GM23338 (cell line): ENCODE measurements around the gene PCBP2. TPM values are rescaled to one million over a fixed set of nuclear protein-coding genes. Genes with fewer than 3 reads are reported as not detected.

ENCODE experiments used
- ATAC-seq: fragments of 200-7000 bp; cut with Tn5 transposase; 3 replicates; pipeline ENCODE4 v1.9.1; 2020
- DNase-seq: peaks from one replicate; pipeline ENCODE4 v3.0.0-alpha.2; 2015; ENCODE audit warnings: low spot score
- H2AFZ ChIP-seq: fragments of 200-600 bp; sonication (generic); 2 replicates; pipeline ENCODE4 v1.8.0; 2016; ENCODE audit warnings: antibody characterized with exemption, mild to moderate bottlenecking, moderate library complexity
- H3F3A ChIP-seq: fragments of 200-600 bp; sonication (generic); replicated peaks from 2 replicates; pipeline ENCODE4 v1.8.0; 2017; ENCODE audit warnings: antibody characterized with exemption, mixed run types, low read depth
- H3K27ac ChIP-seq: fragments of 200-600 bp; sonication (generic); 2 replicates; pipeline ENCODE4 v1.6.1; 2016; ENCODE audit warnings: low read depth
- H3K27me3 ChIP-seq: fragments of 200-600 bp; sonication (generic); 2 replicates; pipeline ENCODE4 v1.8.0; 2016; ENCODE audit warnings: mild to moderate bottlenecking, mixed run types, moderate library complexity; ENCODE audit not compliant: insufficient read depth
- H3K36me3 ChIP-seq: fragments of 200-600 bp; sonication (generic); 2 replicates; pipeline ENCODE4 v1.8.0; 2016; ENCODE audit warnings: mild to moderate bottlenecking; ENCODE audit not compliant: insufficient read depth
- H3K4me1 ChIP-seq: fragments of 200-600 bp; sonication (generic); 2 replicates; pipeline ENCODE4 v1.8.0; 2016; ENCODE audit warnings: mild to moderate bottlenecking, moderate library complexity; ENCODE audit not compliant: insufficient read depth
- H3K4me2 ChIP-seq: fragments of 200-600 bp; sonication (generic); 2 replicates; pipeline ENCODE4 v1.7.1; 2017; ENCODE audit warnings: mixed run types
- H3K4me3 ChIP-seq: fragments of 200-600 bp; sonication (generic); 2 replicates; pipeline ENCODE4 v1.6.1; 2016; ENCODE audit warnings: mixed run types
- H3K79me2 ChIP-seq: fragments of 200-600 bp; sonication (generic); replicated peaks from 2 replicates; pipeline ENCODE4 v1.8.0; 2017; ENCODE audit warnings: mild to moderate bottlenecking; ENCODE audit not compliant: insufficient read depth
- H3K9me2 ChIP-seq: fragments of 200-600 bp; sonication (generic); 2 replicates; pipeline ENCODE4 v1.8.0; 2017; ENCODE audit not compliant: insufficient read depth
- H4K20me1 ChIP-seq: fragments of 200-600 bp; sonication (generic); replicated peaks from 2 replicates; pipeline ENCODE4 v1.8.0; 2017; ENCODE audit warnings: mild to moderate bottlenecking; ENCODE audit not compliant: insufficient read depth
- H3K27ac Mint-ChIP-seq: 2 replicates; pipeline ENCODE4 v1.8.0; 2020; ENCODE audit warnings: inconsistent platforms, mild to moderate bottlenecking, moderate library complexity, mixed read lengths
- H3K27me3 Mint-ChIP-seq: 3 replicates; pipeline ENCODE4 v1.8.0; 2022; ENCODE audit warnings: low read depth, mild to moderate bottlenecking, moderate library complexity, mixed read lengths, inconsistent platforms; ENCODE audit not compliant: insufficient read depth, poor library complexity
- H3K36me3 Mint-ChIP-seq: 3 replicates; pipeline ENCODE4 v1.8.0; 2021; ENCODE audit warnings: low read depth, mild to moderate bottlenecking, inconsistent platforms, moderate library complexity, mixed read lengths
- H3K4me1 Mint-ChIP-seq: 3 replicates; pipeline ENCODE4 v1.8.0; 2020; ENCODE audit warnings: mild to moderate bottlenecking, inconsistent platforms, mixed read lengths
- H3K4me3 Mint-ChIP-seq: 3 replicates; pipeline ENCODE4 v1.8.0; 2021; ENCODE audit warnings: moderate library complexity, mild to moderate bottlenecking, inconsistent platforms, mixed read lengths
- H3K9me3 Mint-ChIP-seq: 3 replicates; pipeline ENCODE4 v1.8.0; 2020; ENCODE audit warnings: moderate library complexity, mild to moderate bottlenecking, inconsistent platforms, mixed read lengths
- CREB1 ChIP-seq: fragments of 250-450 bp; sonication (Bioruptor Pico); IDR thresholded peaks from 2 replicates; pipeline ENCODE4 v1.5.0; 2020; ENCODE audit warnings: low read depth, mild to moderate bottlenecking, moderate library complexity
- EZH2 ChIP-seq: fragments of 200-600 bp; sonication (generic); IDR thresholded peaks from one replicate; pipeline ENCODE4 v1.8.0; 2017; ENCODE audit warnings: antibody characterized with exemption, mild to moderate bottlenecking, low read depth; ENCODE audit not compliant: unreplicated experiment
- EZH2phosphoT487 ChIP-seq: fragments of 200-600 bp; sonication (generic); IDR thresholded peaks from one replicate; pipeline ENCODE4 v1.8.1; 2018; ENCODE audit warnings: antibody characterized with exemption; ENCODE audit not compliant: unreplicated experiment
- JUNB ChIP-seq: IDR thresholded peaks from one replicate; pipeline ENCODE4 v1.6.1; 2016; ENCODE audit warnings: antibody characterized with exemption; ENCODE audit not compliant: unreplicated experiment
- NANOG ChIP-seq: IDR thresholded peaks from 2 replicates; pipeline ENCODE4 v1.6.1; 2016; ENCODE audit warnings: antibody characterized with exemption, borderline replicate concordance
- POLR2AphosphoS5 ChIP-seq: IDR thresholded peaks from 2 replicates; pipeline ENCODE4 v1.6.1; 2016; ENCODE audit warnings: antibody characterized with exemption, low read depth
- STAT1 ChIP-seq: IDR thresholded peaks from one replicate; pipeline ENCODE4 v1.6.1; 2016; ENCODE audit warnings: antibody characterized with exemption; ENCODE audit not compliant: unreplicated experiment
- ZNF114 ChIP-seq: fragments of 250-450 bp; sonication (Bioruptor Pico); IDR thresholded peaks from 2 replicates; pipeline ENCODE4 v1.5.0; 2020; ENCODE audit warnings: mild to moderate bottlenecking, moderate library complexity
- ZNF331 ChIP-seq: fragments of 250-450 bp; sonication (Bioruptor Pico); IDR thresholded peaks from 2 replicates; pipeline ENCODE4 v1.5.0; 2020; ENCODE audit warnings: low read depth, mild to moderate bottlenecking, moderate library complexity
- long read RNA-seq: library from polyadenylated mRNA; unstranded; transcript quantifications from one replicate; pipeline ENCODE4 v2.0.0, GENCODE V29; 2020; ENCODE audit not compliant: unreplicated experiment
- polyA plus RNA-seq: library from polyadenylated mRNA; unstranded; fragments of >200 nt; fragmentation: Nextera tagmentation; extraction: Ambion mirVana; gene quantifications from 2 replicates; pipeline ENCODE4 v1.2.1, GENCODE V29; 2016
- total RNA-seq: library from RNA; depleted of rRNA; stranded (reverse); fragments of >200 nt; shearing (Covaris generic); gene quantifications from 2 replicates; pipeline ENCODE4 v1.2.3, GENCODE V29; 2014; rRNA removed
- TF ChIP-seq, protein P1 (sequence below), 2 experiments: fragments of 200-600 bp in 1 of 2; sonication (generic) in 1 of 2; conservative IDR thresholded peaks; 2 replicates each; pipeline versions ENCODE4 v1.5.1 to v1.6.1; 2016 to 2017; ENCODE audit warnings: antibody characterized with exemption in 2 of 2, low read depth in 2 of 2, mild to moderate bottlenecking in 2 of 2, moderate library complexity in 1 of 2
- TF ChIP-seq, protein P2 (sequence below): IDR thresholded peaks from one replicate; pipeline ENCODE4 v1.6.1; 2018; ENCODE audit warnings: antibody characterized with exemption; ENCODE audit not compliant: unreplicated experiment
- TF ChIP-seq, protein P3 (sequence below): fragments of 250-450 bp; sonication (Bioruptor Pico); IDR thresholded peaks from 2 replicates; pipeline ENCODE4 v1.5.0; 2020; ENCODE audit warnings: mild to moderate bottlenecking, moderate library complexity
- TF ChIP-seq, protein P4 (sequence below): IDR thresholded peaks from 2 replicates; pipeline ENCODE4 v1.6.1; 2016; ENCODE audit warnings: antibody characterized with exemption

Gene PCBP2
- total RNA-seq (676 and 713 TPM in 2 replicates), polyA plus RNA-seq (397 and 473 TPM in 2 replicates)
- long read RNA-seq, partial matches to known transcripts = 21 of 50 reads
- long read RNA-seq, other reads (novel, unspliced or antisense) = 19 of 50 reads

DNA sequence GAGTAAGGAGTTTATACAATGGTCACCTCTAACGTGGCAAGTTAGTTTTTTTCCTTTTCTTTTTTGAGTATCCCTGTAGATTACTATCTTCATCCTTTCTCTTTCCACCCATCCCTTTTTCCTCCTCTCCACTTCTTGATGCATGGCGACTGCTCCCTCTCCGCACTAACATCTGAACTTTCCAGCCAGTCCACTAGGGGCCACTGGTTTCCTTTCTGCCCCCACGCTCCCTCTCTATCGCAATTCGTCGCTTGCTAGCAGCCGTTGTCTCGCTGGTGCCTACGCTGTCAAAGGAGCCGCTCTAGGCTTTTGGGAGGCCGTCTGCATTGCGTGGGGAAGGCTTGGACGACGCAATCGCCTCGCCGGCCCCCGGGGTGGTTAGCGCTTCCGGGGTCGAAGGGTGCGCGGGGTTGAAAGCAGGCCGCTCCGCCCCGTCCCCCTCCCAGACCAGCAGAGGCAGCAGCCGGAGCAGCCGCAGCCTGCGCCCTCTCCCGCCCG is at the start of gene PCBP2:
PCBP2 (plus strand) TSS at position 442 of the 498 bp plus-strand sequence. CDS start 2,699 bp downstream, outside the sequence.
- Histone ChIP-seq H3K27ac (peak within 1 kb of the TSS; percentile 98), H3K27me3 (no peaks in the 10 kb centered on the region), H3K79me2 (peaks cover 46% of the 10 kb centered on the region), H3K36me3 (peaks cover 31% of the 10 kb centered on the region), H3K4me1 (peaks cover 9% of the 10 kb centered on the region; the same call in 1 of the 2 replicates), H4K20me1 (peaks cover 40% of the 10 kb centered on the region), H3K4me3 (peak within 1 kb of the TSS; percentile 77), H2AFZ (no peak within 1 kb of the TSS), H3F3A (peaks cover 30% of the 10 kb centered on the region), H3K9me2 (no peaks in the 10 kb centered on the region), H3K4me2 (peak within 1 kb of the TSS; percentile 77)
- Mint-ChIP-seq H3K4me3 (peak within 1 kb of the TSS; percentile 97), H3K4me1 (peaks cover 30% of the 10 kb centered on the region), H3K27me3 (peaks cover 18% of the 10 kb centered on the region), H3K9me3 (no peaks in the 10 kb centered on the region), H3K36me3 (peaks cover 51% of the 10 kb centered on the region), H3K27ac (peak within 1 kb of the TSS; percentile 100)
- TF ChIP-seq EZH2 = no peak
- TF ChIP-seq, protein P1, sequence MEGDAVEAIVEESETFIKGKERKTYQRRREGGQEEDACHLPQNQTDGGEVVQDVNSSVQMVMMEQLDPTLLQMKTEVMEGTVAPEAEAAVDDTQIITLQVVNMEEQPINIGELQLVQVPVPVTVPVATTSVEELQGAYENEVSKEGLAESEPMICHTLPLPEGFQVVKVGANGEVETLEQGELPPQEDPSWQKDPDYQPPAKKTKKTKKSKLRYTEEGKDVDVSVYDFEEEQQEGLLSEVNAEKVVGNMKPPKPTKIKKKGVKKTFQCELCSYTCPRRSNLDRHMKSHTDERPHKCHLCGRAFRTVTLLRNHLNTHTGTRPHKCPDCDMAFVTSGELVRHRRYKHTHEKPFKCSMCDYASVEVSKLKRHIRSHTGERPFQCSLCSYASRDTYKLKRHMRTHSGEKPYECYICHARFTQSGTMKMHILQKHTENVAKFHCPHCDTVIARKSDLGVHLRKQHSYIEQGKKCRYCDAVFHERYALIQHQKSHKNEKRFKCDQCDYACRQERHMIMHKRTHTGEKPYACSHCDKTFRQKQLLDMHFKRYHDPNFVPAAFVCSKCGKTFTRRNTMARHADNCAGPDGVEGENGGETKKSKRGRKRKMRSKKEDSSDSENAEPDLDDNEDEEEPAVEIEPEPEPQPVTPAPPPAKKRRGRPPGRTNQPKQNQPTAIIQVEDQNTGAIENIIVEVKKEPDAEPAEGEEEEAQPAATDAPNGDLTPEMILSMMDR (conservative IDR thresholded peaks at IDR 0.05; ENCODE audit: low read depth in 2 of 2) = peak; percentile 81 to 89
- TF ChIP-seq JUNB = no peak
- TF ChIP-seq STAT1 = no peak
- TF ChIP-seq, protein P2, sequence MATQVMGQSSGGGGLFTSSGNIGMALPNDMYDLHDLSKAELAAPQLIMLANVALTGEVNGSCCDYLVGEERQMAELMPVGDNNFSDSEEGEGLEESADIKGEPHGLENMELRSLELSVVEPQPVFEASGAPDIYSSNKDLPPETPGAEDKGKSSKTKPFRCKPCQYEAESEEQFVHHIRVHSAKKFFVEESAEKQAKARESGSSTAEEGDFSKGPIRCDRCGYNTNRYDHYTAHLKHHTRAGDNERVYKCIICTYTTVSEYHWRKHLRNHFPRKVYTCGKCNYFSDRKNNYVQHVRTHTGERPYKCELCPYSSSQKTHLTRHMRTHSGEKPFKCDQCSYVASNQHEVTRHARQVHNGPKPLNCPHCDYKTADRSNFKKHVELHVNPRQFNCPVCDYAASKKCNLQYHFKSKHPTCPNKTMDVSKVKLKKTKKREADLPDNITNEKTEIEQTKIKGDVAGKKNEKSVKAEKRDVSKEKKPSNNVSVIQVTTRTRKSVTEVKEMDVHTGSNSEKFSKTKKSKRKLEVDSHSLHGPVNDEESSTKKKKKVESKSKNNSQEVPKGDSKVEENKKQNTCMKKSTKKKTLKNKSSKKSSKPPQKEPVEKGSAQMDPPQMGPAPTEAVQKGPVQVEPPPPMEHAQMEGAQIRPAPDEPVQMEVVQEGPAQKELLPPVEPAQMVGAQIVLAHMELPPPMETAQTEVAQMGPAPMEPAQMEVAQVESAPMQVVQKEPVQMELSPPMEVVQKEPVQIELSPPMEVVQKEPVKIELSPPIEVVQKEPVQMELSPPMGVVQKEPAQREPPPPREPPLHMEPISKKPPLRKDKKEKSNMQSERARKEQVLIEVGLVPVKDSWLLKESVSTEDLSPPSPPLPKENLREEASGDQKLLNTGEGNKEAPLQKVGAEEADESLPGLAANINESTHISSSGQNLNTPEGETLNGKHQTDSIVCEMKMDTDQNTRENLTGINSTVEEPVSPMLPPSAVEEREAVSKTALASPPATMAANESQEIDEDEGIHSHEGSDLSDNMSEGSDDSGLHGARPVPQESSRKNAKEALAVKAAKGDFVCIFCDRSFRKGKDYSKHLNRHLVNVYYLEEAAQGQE = no peak
- no peak for TF ChIP-seq NANOG
- peak; percentile 95 for TF ChIP-seq CREB1 (CRISPR knock-in tag)
- TF ChIP-seq ZNF114 (CRISPR knock-in tag) = no peak
- TF ChIP-seq ZNF331 = no peak
- TF ChIP-seq POLR2AphosphoS5 = peak; percentile 55; the same call in 1 of the 2 replicates
- TF ChIP-seq, protein P3, sequence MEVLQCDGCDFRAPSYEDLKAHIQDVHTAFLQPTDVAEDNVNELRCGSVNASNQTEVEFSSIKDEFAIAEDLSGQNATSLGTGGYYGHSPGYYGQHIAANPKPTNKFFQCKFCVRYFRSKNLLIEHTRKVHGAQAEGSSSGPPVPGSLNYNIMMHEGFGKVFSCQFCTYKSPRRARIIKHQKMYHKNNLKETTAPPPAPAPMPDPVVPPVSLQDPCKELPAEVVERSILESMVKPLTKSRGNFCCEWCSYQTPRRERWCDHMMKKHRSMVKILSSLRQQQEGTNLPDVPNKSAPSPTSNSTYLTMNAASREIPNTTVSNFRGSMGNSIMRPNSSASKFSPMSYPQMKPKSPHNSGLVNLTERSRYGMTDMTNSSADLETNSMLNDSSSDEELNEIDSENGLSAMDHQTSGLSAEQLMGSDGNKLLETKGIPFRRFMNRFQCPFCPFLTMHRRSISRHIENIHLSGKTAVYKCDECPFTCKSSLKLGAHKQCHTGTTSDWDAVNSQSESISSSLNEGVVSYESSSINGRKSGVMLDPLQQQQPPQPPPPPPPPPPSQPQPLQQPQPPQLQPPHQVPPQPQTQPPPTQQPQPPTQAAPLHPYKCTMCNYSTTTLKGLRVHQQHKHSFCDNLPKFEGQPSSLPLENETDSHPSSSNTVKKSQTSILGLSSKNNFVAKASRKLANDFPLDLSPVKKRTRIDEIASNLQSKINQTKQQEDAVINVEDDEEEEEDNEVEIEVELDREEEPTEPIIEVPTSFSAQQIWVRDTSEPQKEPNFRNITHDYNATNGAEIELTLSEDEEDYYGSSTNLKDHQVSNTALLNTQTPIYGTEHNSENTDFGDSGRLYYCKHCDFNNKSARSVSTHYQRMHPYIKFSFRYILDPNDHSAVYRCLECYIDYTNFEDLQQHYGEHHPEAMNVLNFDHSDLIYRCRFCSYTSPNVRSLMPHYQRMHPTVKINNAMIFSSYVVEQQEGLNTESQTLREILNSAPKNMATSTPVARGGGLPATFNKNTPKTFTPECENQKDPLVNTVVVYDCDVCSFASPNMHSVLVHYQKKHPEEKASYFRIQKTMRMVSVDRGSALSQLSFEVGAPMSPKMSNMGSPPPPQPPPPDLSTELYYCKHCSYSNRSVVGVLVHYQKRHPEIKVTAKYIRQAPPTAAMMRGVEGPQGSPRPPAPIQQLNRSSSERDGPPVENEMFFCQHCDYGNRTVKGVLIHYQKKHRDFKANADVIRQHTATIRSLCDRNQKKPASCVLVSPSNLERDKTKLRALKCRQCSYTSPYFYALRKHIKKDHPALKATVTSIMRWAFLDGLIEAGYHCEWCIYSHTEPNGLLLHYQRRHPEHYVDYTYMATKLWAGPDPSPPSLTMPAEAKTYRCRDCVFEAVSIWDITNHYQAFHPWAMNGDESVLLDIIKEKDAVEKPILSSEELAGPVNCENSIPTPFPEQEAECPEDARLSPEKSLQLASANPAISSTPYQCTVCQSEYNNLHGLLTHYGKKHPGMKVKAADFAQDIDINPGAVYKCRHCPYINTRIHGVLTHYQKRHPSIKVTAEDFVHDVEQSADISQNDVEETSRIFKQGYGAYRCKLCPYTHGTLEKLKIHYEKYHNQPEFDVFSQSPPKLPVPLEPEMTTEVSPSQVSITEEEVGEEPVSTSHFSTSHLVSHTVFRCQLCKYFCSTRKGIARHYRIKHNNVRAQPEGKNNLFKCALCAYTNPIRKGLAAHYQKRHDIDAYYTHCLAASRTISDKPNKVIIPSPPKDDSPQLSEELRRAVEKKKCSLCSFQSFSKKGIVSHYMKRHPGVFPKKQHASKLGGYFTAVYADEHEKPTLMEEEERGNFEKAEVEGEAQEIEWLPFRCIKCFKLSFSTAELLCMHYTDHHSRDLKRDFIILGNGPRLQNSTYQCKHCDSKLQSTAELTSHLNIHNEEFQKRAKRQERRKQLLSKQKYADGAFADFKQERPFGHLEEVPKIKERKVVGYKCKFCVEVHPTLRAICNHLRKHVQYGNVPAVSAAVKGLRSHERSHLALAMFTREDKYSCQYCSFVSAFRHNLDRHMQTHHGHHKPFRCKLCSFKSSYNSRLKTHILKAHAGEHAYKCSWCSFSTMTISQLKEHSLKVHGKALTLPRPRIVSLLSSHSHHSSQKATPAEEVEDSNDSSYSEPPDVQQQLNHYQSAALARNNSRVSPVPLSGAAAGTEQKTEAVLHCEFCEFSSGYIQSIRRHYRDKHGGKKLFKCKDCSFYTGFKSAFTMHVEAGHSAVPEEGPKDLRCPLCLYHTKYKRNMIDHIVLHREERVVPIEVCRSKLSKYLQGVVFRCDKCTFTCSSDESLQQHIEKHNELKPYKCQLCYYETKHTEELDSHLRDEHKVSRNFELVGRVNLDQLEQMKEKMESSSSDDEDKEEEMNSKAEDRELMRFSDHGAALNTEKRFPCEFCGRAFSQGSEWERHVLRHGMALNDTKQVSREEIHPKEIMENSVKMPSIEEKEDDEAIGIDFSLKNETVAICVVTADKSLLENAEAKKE (CRISPR knock-in tag) = no peak
- TF ChIP-seq EZH2phosphoT487 = no peak
- TF ChIP-seq, protein P4, sequence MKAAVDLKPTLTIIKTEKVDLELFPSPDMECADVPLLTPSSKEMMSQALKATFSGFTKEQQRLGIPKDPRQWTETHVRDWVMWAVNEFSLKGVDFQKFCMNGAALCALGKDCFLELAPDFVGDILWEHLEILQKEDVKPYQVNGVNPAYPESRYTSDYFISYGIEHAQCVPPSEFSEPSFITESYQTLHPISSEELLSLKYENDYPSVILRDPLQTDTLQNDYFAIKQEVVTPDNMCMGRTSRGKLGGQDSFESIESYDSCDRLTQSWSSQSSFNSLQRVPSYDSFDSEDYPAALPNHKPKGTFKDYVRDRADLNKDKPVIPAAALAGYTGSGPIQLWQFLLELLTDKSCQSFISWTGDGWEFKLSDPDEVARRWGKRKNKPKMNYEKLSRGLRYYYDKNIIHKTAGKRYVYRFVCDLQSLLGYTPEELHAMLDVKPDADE = peak; percentile 88
- DNase-seq (peak; percentile 99), ATAC-seq (peak; percentile 93)
